ENCODE measurements around the gene JMJD8.

Gene JMJD8

DNA sequence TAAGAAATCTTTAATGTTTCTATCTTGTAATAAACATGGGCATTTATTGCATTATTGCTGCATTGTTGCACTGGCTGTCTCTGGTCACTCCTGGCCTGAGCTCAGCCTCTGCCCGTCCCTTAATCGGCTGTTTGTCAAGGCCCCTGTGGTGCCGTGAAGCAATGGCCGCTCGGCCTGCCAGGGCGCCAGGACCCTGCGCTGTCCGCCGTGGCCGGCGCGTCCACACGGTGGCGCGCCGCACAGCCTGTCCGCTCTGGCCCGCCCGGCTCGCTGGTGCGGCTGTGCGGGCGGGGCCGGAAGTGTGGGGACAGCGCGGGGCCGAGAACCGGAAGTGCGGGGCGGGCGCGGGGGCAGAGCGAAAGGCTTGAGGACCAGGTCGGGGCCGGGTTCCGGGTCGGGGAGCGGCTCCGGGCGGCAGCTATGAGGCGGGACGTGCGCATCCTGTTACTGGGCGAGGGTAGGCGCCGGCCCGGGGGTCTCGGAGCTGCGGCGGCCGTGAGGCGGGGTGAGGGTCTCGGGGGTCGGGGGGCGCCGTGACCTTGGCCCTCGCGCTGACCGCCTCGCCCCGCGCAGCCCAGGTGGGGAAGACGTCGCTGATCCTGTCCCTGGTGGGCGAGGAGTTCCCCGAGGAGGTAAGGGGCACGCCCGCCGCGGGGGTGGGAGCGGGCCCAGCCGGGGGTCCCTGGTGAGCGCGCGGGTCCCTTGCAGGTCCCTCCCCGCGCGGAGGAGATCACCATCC lies 16.2 kb downstream of the JMJD8 start, which contains the start of gene RHOT2:
TSS of gene RHOT2 (plus strand) at position 353 of the 739 bp plus-strand sequence. CDS start at position 421, 68 bp downstream.
- intact Hi-C loops (cut with DNase I): no loop called here
- DNase-seq: peak; percentile 87 to 99 (median 94)

DNA sequence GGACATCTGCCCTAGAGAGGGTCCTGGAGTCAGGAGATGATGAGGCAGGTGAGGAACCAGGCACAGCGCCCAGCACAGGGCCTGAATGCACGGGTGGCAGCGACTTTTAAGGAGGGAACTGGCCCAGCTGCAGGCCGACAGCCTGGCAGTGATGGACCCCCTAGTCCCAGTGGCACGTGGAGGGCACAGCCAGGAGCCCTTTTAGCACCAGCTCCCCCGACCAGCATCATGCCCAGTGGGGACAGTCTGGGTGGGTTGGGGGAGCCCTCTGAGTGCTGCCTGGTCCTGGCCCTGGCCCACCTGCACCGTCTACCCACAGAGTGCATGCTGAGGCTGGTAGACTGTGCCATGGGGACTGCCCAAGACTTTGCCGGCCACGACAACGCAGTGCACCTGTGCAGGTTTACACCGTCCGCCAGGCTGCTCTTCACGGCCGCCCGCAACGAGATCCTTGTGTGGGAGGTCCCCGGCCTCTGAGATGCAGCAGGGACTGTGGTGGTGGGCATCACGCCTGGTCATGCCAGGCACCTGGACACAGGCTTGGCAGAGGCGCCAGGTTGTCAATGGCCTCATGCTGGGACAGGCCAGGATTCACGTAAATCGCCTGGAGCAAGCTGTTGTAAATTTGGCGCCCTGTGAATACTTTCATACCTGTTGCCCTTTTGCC lies 16.9 kb downstream of the JMJD8 start:
- intact Hi-C loops (cut with DNase I): no loop called here
- no peak for DNase-seq

DNA sequence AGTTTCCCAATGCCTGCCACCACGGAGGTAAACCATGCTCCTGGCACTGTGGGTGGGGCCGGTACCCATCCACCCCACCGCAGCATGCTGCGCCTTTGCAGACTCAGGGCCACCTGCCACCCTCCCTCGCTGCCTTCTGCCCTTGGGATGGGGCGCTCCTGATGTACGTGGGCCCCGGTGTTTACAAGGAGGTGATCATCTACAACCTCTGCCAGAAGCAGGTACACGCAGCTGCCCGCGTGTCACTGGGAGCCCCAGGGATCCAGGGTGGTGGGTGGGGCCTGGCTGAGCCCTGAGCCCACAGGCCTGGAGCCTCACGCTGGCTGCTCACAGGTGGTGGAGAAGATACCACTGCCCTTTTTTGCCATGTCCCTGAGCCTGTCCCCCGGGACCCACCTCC lies 17.6 kb downstream of the JMJD8 start:
- DNase-seq: no peak
- intact Hi-C loops (cut with DNase I): no loop called here

DNA sequence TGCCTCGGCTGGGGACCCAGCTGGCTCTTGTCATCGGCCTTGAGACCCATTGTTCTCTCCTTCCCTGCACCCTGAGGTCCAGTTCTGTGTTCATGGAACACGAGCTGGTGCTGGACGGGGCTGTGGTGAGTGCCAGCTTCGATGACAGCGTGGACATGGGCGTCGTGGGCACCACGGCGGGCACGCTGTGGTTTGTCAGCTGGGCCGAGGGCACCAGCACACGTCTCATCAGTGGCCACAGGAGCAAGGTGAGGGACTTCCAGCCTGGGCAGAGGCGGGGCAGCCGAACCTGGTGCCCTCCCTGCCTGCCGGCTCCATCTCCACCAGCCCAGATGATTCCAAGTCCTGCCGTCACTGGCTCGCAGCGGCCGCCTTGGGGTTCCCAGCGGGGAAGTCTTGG lies 21.5 kb downstream of the JMJD8 start:
- DNase-seq: no peak
- intact Hi-C loops (cut with DNase I): no loop called here

DNA sequence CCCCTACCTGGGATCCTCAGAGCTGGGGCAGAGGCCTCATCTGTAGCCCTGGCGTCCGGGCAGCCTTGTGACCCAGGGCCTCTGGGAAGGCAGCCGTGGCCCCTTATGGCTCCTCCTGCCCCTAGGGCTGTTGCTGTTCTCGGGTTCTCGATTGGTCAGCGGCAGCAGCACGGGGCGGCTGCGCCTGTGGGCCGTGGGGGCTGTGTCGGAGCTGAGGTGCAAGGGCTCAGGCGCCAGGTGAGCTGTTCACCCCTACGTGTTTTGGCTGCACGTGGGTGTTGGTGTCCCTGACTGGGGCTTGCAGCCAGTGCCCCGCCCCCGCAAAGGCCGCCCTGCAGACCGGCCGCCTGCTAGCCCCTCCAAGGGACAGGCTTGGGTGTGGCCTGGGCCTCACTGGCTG lies 22.0 kb downstream of the JMJD8 start:
- intact Hi-C loops (cut with DNase I): no loop called here
- no peak for DNase-seq

DNA sequence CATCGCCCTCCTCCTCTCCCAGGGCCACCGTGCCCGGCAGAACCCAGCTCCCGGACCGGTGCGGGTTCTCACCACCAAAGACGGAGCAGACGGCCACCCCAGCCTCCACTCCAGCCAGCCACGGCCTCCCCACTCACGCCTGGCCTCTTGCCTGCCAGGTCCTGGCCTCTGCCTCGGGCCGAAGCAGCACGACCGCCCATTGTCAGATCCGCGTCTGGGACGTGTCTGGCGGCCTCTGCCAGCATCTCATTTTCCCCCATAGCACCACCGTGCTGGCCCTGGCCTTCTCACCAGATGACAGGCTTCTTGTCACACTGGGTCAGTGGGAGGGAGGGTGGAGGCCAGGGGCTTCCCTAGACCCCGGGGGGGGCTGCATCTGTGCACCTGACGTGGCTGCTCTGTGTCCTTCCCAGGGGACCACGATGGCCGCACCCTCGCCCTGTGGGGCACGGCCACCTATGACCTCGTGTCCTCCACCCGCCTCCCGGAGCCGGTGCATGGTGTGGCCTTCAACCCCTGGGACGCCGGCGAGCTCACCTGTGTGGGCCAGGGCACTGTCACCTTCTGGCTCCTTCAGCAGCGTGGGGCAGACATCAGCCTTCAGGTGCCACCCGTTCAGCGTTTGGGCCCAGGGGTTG lies 22.8 kb downstream of the JMJD8 start:
- no peak for DNase-seq
- intact Hi-C loops (cut with DNase I): no loop called here

DNA sequence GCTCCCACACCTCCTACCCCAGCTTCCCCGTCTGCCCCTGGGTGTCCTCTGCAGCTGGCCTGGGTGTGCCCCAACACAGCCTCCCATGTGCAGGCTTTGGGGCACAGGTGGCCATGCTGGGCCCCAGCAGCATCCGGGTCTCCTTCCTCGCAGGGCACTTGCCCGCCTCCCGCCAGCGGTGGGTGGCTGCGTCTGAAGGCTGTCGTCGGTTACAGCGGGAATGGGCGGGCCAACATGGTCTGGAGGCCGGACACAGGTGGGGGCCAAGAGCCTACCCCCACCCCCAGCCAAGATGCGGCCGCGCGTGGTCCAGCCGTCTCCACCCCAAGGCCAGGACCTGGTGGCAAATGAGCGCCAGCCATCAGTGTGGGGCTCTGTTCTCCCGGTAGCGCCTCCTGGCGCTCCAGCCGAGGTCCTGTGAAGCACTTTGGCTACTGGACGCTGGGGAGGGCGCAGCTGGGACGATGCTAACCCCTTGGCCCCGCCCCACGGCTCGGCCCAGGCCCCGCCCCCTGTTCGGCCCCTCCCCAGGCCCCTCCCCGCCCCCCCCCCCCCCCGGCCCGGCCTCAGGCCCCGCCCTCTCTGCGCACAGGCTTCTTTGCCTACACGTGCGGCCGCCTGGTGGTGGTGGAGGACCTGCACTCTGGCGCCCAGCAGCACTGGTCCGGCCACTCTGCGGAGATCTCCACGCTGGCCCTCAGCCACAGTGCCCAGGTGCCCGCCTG lies 23.5 kb downstream of the JMJD8 start:
- intact Hi-C loops (cut with DNase I): no loop called here
- peak; percentile 69 to 98 (median 84) for DNase-seq

DNA sequence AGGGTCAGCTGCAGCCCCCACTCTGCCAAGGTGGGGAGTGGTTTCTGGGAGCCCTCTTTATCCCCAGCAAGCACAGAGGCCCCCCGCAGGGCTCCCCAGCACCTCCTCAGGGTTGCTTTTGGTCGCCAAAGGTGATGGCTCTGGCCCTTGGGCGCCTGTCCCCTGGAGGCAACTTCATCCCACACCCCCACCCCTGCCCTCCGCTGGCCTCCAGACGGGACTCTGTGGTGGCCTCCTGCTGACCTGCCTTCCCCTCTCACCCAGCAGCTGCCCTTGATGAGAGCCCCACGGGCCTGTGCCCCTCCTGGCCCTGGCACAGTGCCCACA lies 24.0 kb downstream of the JMJD8 start:
- intact Hi-C loops (cut with DNase I): no loop called here

DNA sequence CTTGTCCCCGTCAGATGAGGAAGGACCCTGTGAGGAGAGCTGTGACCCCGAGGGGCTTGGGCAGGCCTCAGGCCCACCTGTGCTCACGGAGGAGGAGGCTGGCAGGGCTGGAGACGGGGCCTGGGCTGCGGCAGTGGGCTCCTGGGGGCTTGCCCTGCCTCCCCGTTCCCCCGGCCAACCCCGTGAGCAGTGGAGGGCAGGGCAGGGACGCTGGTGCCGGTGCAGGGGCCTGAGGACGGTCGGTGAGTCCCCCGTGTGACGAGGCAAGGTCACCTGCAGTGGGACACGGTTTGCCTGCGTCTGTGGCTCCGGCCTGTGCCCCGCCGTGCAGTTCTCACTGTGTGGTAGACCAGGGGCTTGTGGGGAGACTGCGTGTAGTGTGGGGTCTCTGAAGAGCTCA lies 24.5 kb downstream of the JMJD8 start:
- intact Hi-C loops (cut with DNase I): no loop called here
- no peak for DNase-seq

More for the DNA sequence above, 24.0 kb downstream of the JMJD8 start:
- DNase-seq: no peak

DNA sequence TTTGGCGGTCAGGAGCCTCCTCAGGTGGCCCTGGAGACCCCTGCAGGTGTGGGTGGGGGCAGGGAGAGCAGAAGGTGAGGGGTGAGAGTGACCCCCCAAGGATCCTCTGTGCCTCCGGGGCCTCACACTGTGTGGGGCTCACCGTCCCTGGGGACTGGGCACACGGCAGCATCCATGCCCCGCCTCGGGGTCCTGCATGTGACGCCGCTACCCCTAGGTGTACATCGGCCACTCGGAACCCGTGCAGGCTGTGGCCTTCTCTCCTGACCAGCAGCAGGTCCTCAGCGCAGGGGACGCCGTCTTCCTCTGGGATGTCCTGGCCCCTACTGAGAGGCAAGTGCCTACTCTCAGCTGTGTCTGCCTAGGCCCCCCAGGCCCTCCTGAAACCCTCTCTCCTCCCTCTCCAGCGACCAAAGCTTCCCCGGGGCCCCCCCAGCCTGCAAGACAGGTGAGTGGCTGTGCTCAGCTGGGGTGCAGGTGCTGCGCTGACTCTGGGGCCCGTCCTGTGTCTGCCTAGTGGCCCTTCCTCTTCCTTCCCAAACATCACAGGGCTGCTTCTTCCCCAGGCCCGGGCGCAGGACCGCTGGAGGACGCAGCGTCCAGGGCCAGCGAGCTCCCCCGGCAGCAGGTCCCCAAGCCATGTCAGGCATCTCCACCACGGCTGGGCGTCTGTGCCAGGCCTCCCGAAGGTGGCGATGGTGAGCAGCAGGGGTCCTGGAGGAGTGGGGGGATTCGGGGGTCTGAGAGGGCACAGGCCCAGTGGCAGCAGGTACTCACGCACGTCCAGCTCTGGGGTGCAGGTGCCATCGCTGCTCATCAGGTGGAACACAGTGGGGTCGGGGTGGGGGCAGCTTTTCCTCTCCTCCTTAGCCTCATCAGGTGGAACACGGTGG lies 25.2 kb downstream of the JMJD8 start:
- intact Hi-C loops (cut with DNase I): no loop called here
- no peak for DNase-seq

DNA sequence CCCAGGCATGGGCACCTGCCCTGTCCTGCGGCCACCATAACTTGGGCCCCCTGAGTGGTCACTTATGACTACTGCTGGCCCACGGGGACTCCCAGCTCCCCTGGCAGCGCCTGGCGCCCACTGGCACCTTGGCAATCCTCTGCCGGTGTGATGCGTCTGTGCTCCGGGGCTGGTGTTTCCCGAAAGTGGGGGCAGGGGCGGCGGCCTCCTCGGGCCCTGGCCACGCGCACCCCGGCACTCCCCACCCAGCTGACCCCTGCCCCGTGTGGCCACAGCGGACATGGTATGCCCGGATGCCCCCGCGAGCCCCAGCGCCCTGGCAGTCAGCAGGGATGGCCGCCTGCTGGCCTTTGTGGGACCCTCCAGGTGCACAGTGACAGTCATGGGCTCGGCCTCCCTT lies 26.6 kb downstream of the JMJD8 start:
- intact Hi-C loops (cut with DNase I): no loop called here
- no peak for DNase-seq

DNA sequence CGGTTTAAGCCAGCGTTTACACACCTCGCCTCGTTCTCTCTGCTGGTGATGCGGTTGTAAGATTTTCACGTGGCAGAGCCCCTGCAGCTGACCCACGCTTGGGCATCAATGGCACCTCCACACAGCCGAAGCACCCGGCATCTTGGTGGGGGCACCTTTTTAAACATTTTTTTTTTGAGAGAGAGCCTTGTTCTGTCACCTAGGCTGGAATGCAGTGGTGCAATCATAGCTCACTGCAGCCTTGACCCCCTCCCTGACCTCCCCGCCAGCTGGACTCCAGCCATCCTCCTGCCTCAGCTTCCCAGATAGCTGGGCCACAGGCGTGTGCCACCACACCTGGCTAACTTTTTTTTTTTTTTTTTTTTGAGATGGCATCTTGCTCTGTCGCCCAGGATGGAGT lies 30.1 kb downstream of the JMJD8 start:
- no peak for DNase-seq
- intact Hi-C loops (cut with DNase I): no loop called here

DNA sequence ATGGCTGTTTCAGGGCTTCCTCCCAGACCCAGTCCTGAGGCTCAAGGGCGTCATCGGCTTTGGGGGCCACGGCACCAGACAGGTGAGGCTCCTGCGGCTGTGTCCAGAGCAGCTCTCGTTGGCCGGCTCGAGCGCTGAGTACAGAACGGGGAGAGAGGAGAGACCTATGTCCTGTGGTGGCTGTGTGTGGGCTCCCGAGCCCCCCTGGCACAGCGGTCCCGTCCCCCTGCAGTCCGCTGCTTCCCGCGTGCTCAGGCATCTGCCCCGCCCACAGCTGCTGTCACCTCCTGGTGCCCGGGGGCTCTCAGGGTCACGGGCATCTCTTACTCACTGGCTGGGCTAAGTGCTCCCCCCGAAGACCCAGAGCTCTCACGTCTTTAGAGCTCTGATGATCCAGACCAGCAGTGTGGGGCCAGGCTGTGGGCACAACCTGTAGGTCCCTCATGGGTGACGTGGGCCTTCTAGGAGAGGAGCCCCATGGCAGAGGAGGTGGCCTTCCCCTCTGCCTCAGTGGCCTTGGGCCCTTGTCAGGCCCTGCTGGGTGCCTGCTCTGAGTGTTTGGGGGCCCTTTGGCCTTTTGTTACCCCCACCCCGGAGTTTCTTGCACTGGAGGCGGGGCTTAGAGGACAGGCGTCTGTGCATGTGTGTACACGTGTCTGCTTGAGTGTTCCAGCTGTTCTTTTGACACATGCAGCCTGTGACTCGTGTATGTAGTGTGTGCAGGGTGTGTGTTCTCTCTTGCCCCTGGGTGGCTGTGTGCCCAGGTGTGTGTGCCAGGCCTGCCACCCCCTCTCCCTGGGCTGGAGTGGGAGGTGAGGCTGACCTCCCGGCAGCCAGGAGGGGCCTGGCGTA lies 31.5 kb downstream of the JMJD8 start:
- no peak for DNase-seq

DNA sequence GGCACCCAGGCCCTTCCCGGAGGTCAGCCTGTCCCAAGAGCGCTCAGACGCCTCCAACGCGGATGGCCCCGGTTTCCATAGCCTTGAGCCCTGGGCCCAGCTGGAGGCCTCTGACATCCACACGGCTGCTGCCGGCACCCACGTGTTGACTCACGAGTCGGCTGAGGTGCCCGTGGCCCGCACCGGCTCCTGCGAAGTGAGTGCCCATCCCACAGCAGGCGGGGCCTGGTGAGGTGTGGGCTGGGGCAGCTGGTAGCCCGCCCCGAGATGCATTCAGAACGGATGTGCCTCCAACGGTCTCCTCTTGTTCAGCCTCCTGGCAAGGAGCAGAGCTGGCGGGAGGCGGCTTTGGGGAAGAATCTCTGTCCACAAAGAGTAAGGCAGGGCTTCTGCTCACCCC lies 32.3 kb downstream of the JMJD8 start:
- intact Hi-C loops (cut with DNase I): no loop called here
- DNase-seq: no peak

More for the DNA sequence above, 31.5 kb downstream of the JMJD8 start:
- intact Hi-C loops (cut with DNase I): no loop called here

DNA sequence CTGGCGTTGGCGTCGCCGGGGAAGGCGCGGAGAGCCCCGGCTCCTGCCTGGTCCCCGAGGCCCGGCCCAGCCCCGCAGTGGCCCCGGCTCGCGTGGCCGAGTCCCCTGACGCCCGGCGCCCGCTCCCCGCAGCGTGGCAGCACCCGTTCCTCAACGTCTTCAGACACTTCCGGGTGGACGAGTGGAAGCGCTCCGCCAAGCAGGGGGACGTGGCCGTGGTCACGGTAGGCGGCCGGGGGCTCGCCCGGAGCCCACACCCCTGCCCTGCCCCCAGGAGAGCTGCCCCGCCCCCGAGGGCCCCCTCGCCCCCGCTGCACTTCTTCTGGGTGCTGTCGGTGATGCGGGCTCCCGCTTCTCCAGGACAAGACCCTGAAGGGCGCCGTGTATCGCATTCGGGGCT lies 34.5 kb downstream of the JMJD8 start:
- intact Hi-C loops (cut with DNase I): no loop called here
- no peak for DNase-seq

DNA sequence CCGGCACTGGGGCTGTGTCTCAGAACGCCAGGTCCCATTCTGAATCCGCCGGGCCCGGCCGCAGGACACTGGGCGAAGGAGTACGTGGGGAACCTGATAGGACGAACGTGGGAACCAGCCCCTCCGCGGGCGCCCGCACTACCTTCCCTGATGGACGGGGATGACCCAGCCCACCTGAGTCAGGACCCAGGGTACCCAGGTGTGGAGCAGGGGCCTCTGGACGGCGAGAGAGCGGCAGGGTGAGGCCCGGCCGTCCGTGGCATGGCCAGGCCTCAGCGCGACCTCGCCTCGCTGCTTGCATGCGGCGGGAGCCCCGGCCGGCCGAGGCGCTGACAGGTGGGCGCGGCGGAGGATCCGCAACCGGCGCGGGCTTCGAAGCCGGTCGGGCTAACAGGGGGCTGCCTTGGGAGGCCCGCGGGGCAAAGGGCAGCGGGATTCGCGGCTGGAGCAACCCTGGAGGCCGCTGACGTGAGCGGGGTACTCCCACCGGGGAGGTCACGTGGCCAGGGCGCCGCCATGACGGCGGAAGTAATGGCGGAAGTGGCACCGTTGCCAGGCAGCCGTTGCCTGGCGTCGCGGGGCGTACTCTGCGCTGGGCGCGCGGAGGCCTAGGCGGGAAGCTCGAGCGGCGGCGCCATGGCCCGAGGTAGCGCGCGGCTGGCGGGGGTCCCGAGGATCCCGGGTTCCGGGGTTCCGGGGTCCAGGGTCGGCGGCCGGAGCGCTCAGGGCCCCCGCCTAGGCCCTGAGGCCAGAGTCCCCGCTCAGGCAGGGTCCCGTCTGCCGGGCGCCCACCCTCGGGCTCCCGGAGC lies 35.1 kb downstream of the JMJD8 start, which contains the start of gene WDR90:
TSS of gene WDR90 (plus strand) at position 585 of the 809 bp plus-strand sequence. CDS start at position 637, 52 bp downstream.
- intact Hi-C loops (cut with DNase I): no loop called here
- DNase-seq: peak; percentile 92 to 99 (median 96)

DNA sequence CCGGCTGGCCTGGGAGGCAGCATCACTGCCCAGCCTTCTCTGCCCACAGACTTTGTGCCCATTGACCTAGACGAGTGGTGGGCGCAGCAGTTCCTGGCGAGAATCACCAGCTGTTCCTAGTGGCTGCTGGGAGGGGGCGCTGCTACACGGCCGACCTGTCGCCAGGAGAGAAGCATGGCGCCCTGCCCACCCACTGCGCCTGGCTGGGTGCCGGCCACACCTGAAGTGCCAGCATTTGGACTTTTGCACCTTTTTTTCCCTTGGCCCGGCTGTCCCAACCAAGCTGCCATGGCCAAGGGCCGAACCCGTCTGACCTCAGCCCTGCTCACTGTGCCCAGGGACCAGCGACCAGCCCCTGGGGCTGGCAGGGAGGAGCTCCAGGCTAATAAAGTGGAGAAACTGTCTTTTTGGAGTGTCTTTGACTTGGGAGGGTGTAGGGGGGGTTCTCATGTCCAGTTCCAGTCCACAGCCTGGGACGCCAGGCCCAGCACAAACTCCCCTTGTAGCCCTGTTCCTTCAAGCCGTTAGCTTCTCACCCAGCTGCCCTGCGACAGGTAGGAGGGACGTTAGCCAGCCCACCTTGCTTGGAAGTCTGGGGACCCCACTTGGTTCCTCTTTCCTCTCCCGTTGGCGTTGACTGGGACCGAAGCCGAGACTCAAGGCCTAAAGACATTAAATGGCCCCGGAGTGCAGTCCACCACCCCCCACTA lies 35.9 kb downstream of the JMJD8 start:
- DNase-seq: no peak
- intact Hi-C loops (cut with DNase I): no loop called here

Data from posterior cingulate gyrus (tissue), 11 donors.